ENCODE measurements around the gene DENND6A.

Gene DENND6A

GRCh38 chr3:57596495-57597126, 96.3 kb downstream of the DENND6A start:
- peaks cover 20% of the 10 kb centered on the region for H3K36me3 Mint-ChIP-seq (ENCODE audit: low read depth)
- peak; percentile 70 for DNase-seq (ENCODE audit: low spot score)
- no peaks in the 10 kb centered on the region for H3K27me3 Mint-ChIP-seq (ENCODE audit: low read depth)
- H3K4me1 Mint-ChIP-seq (ENCODE audit: low read depth): peaks cover 32% of the 10 kb centered on the region
- H3K9me3 Mint-ChIP-seq: no peaks in the 10 kb centered on the region
- H3K27ac Mint-ChIP-seq: peak overlapping the region; percentile 99
- peak overlapping the region; percentile 99 for H3K4me3 Mint-ChIP-seq

- peaks cover 34% of the 10 kb centered on the region for H3K4me1 Mint-ChIP-seq (ENCODE audit: low read depth)
- H3K9me3 Mint-ChIP-seq: no peaks in the 10 kb centered on the region
- no peak overlapping the region for H3K27ac Mint-ChIP-seq
- H3K27me3 Mint-ChIP-seq (ENCODE audit: low read depth): no peaks in the 10 kb centered on the region
- no peak for DNase-seq (ENCODE audit: low spot score)
- peak overlapping the region; percentile 99 for H3K4me3 Mint-ChIP-seq
- peaks cover 20% of the 10 kb centered on the region for H3K36me3 Mint-ChIP-seq (ENCODE audit: low read depth)
Observed at GRCh38 chr3:57594576-57594975, 98.3 kb downstream of the DENND6A start.

- H3K9me3 Mint-ChIP-seq: no peaks in the 10 kb centered on the region
Observed at GRCh38 chr3:57594144-57594543, 98.7 kb downstream of the DENND6A start.

GRCh38 chr3:57592306-57592705, 100.6 kb downstream of the DENND6A start:
- no peak for DNase-seq (ENCODE audit: low spot score)
- Mint-ChIP-seq H3K27me3 (ENCODE audit: low read depth) (no peaks in the 10 kb centered on the region), H3K27ac (no peak overlapping the region), H3K4me3 (no peak overlapping the region), H3K4me1 (ENCODE audit: low read depth) (peaks cover 26% of the 10 kb centered on the region), H3K9me3 (no peaks in the 10 kb centered on the region), H3K36me3 (ENCODE audit: low read depth) (peaks cover 17% of the 10 kb centered on the region)

More at GRCh38 chr3:57594144-57594543, 98.7 kb downstream of the DENND6A start:
- Mint-ChIP-seq H3K36me3 (ENCODE audit: low read depth) (peaks cover 21% of the 10 kb centered on the region), H3K4me3 (peak overlapping the region; percentile 99), H3K27ac (no peak overlapping the region), H3K4me1 (ENCODE audit: low read depth) (peaks cover 31% of the 10 kb centered on the region), H3K27me3 (ENCODE audit: low read depth) (no peaks in the 10 kb centered on the region)
- no peak for DNase-seq (ENCODE audit: low spot score)

GRCh38 chr3:57587905-57588304, 105.0 kb downstream of the DENND6A start:
- peaks cover 20% of the 10 kb centered on the region for H3K36me3 Mint-ChIP-seq (ENCODE audit: low read depth)

GRCh38 chr3:57586778-57587177, 106.1 kb downstream of the DENND6A start:
- H3K9me3 Mint-ChIP-seq: no peaks in the 10 kb centered on the region

More at GRCh38 chr3:57587905-57588304, 105.0 kb downstream of the DENND6A start:
- Mint-ChIP-seq H3K4me1 (ENCODE audit: low read depth) (peaks cover 7% of the 10 kb centered on the region), H3K9me3 (no peaks in the 10 kb centered on the region), H3K4me3 (no peak overlapping the region), H3K27ac (no peak overlapping the region), H3K27me3 (ENCODE audit: low read depth) (no peaks in the 10 kb centered on the region)
- DNase-seq (ENCODE audit: low spot score): no peak

GRCh38 chr3:57583544-57583943, 109.3 kb downstream of the DENND6A start:
- H3K4me3 Mint-ChIP-seq: no peak overlapping the region
- no peaks in the 10 kb centered on the region for H3K9me3 Mint-ChIP-seq
- no peaks in the 10 kb centered on the region for H3K4me1 Mint-ChIP-seq (ENCODE audit: low read depth)
- no peak overlapping the region for H3K27ac Mint-ChIP-seq
- H3K27me3 Mint-ChIP-seq (ENCODE audit: low read depth): no peaks in the 10 kb centered on the region
- peaks cover 40% of the 10 kb centered on the region for H3K36me3 Mint-ChIP-seq (ENCODE audit: low read depth)
- DNase-seq (ENCODE audit: low spot score): no peak

More at GRCh38 chr3:57586778-57587177, 106.1 kb downstream of the DENND6A start:
- H3K27me3 Mint-ChIP-seq (ENCODE audit: low read depth): no peaks in the 10 kb centered on the region
- peaks cover 23% of the 10 kb centered on the region for H3K36me3 Mint-ChIP-seq (ENCODE audit: low read depth)
- H3K4me1 Mint-ChIP-seq (ENCODE audit: low read depth): peaks cover 3% of the 10 kb centered on the region
- H3K4me3 Mint-ChIP-seq: no peak overlapping the region
- no peak for DNase-seq (ENCODE audit: low spot score)
- no peak overlapping the region for H3K27ac Mint-ChIP-seq

GRCh38 chr3:57582474-57583168, 110.3 kb downstream of the DENND6A start:
- Mint-ChIP-seq H3K4me3 (no peak overlapping the region), H3K27ac (no peak overlapping the region), H3K9me3 (no peaks in the 10 kb centered on the region), H3K27me3 (ENCODE audit: low read depth) (no peaks in the 10 kb centered on the region), H3K36me3 (ENCODE audit: low read depth) (peaks cover 46% of the 10 kb centered on the region), H3K4me1 (ENCODE audit: low read depth) (peaks cover 2% of the 10 kb centered on the region)
- DNase-seq (ENCODE audit: low spot score): no peak

- Mint-ChIP-seq H3K4me3 (no peak overlapping the region), H3K27me3 (ENCODE audit: low read depth) (no peaks in the 10 kb centered on the region), H3K4me1 (ENCODE audit: low read depth) (peaks cover 14% of the 10 kb centered on the region), H3K9me3 (no peaks in the 10 kb centered on the region), H3K27ac (peak overlapping the region; percentile 13), H3K36me3 (ENCODE audit: low read depth) (peaks cover 56% of the 10 kb centered on the region)
- DNase-seq (ENCODE audit: low spot score): no peak
Observed at GRCh38 chr3:57577801-57578200, 115.1 kb downstream of the DENND6A start.

- H3K4me3 Mint-ChIP-seq: no peak overlapping the region
- H3K27me3 Mint-ChIP-seq (ENCODE audit: low read depth): no peaks in the 10 kb centered on the region
- no peaks in the 10 kb centered on the region for H3K9me3 Mint-ChIP-seq
- H3K27ac Mint-ChIP-seq: peak overlapping the region; percentile 46
- DNase-seq (ENCODE audit: low spot score): no peak
- peaks cover 61% of the 10 kb centered on the region for H3K36me3 Mint-ChIP-seq (ENCODE audit: low read depth)
- H3K4me1 Mint-ChIP-seq (ENCODE audit: low read depth): peaks cover 14% of the 10 kb centered on the region
Observed at GRCh38 chr3:57575966-57576626, 116.8 kb downstream of the DENND6A start.
